Psoas muscle (tissue), 8 donors: ENCODE results near the gene PHF13. TPM values are rescaled to one million over a fixed set of nuclear protein-coding genes. Genes with fewer than 3 reads are reported as not detected.

Experiments used
- ATAC-seq, 4 donors: fragments of 200-7000 bp; cut with Tn5 transposase; one replicate each; pipeline ENCODE4 v1.9.1; 2020; ENCODE audit warnings: moderate library complexity in 3 of 4, mild to moderate bottlenecking in 2 of 4
- DNase-seq, 2 donors: peaks; one replicate each; pipeline ENCODE4 v3.0.0-alpha.2; 2020
- H3K27ac ChIP-seq: fragments of 200-600 bp; one replicate; pipeline ENCODE4 v1.8.0; 2022
- H3K27me3 ChIP-seq, 3 donors: fragments of 200-600 bp in 1 of 3; one replicate each; pipeline versions ENCODE4 v1.6.1 to v1.8.0; 2013 to 2022; ENCODE audit warnings: low read length in 2 of 3, mild to moderate bottlenecking in 2 of 3, moderate library complexity in 1 of 3; ENCODE audit not compliant: insufficient read depth in 3 of 3
- H3K36me3 ChIP-seq, 2 donors: fragments of 200-600 bp in 1 of 2; one replicate each; pipeline versions ENCODE4 v1.6.1 to v1.8.0; 2013 to 2022; ENCODE audit warnings: low read depth in 1 of 2, mild to moderate bottlenecking in 1 of 2, moderate library complexity in 1 of 2; ENCODE audit not compliant: insufficient read depth in 1 of 2
- H3K4me1 ChIP-seq: fragments of 200-600 bp; one replicate; pipeline ENCODE4 v1.8.0; 2022
- H3K4me3 ChIP-seq: fragments of 200-600 bp; one replicate; pipeline ENCODE4 v1.8.0; 2022; ENCODE audit warnings: mild to moderate bottlenecking
- H3K9me3 ChIP-seq: fragments of 200-600 bp; one replicate; pipeline ENCODE4 v1.8.0; 2022
- CTCF ChIP-seq: fragments of 200-600 bp; IDR thresholded peaks from one replicate; pipeline ENCODE4 v1.8.0; 2022; ENCODE audit warnings: antibody characterized with exemption
- WGBS, 3 donors: extraction: QIAGEN DNeasy Blood & Tissue Kit; methylation state at CpG; one replicate each; pipeline versions ENCODE4 v1.1.6 to v1.1.7; 2013; 5-methylcytosine and 5-hydroxymethylcytosine counted together
- intact Hi-C, 2 donors: fragments of 100-400 bp; cut with DNase I; formaldehyde crosslinking; loops; one replicate each; pipeline versions ENCODE4 v1.11.0 to v1.14.2; 2022
- polyA plus RNA-seq, 3 donors: library from polyadenylated mRNA; stranded (reverse); fragments of 200-250 nt; gene quantifications; one replicate each; pipeline ENCODE4 v1.2.3, GENCODE V29; 2013
- total RNA-seq, 4 donors: library from RNA; stranded (reverse); fragmentation: NEBNext Ultra II Directional in 2 of 4; extraction: Animal tissue kit (Norgen Biotek cat#: 25700) in 2 of 4; gene quantifications; one replicate each; pipeline versions ENCODE4 v1.2.1 to v1.2.4, GENCODE V29; 2021 to 2023
- donor health status: healthy with polysubstance abuse.
- donor health status: DM: no; HTN: no; CAD: no; lungs with moderate emphysema.
- donor health status: Bipolar disorder and iron deficiency.
- donor health status: healthy.
- donor health status: DM: yes; HTN: yes; CAD: no.
- donor health status: DM: no; HTN: no; CAD: no.
- donor health status: DM: no; HTN: no; CAD: no.
- donor health status: DM: yes; HTN: yes; CAD: no.

Gene PHF13
- total and polyA plus RNA-seq, 7 donors = 4.8 to 21.3 (median 7.5) TPM

DNA sequence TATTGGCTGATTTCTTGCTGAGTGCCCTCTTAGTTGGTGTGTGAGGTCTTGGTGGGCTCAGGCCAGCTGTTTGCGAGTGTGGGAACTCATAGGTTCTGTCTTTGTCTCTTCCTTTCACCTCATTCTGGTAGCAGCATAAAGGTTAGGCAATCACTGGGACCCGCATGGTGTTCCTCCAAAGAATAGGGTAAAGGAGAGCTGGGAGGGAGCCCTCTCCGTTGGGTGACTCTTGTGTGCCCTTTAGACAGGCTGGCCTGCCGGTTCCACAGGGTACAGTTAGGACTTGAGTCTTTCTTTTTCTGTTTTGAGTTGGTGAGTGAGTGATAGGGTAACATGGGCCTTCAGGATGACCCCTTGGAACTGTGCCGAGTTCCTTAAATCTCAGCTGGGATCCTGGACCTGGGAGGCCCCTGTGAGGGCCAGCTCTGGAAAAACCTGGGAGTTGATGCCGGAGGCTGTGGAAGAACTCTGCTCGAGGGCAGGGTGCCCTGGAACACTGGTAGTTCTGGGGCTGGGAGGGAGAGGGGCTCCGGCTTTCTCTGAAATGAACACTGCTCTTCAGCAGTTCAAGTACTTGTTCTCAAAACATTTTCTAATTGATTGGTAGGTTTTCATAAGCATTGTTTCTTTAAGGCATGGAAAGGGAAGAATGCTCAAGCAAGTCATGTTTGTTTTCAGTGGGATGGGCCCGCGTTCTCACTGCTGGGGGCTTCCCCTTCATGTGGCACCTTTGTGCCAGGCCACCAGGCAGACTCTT lies 9.0 kb downstream of the PHF13 start:
- TF ChIP-seq CTCF = no peak
- Histone ChIP-seq H3K36me3 (peaks cover 0 to 69% of the 10 kb centered on the region in 2 donors), H3K4me1 (peaks cover 12% of the 10 kb centered on the region), H3K4me3 (no peak overlapping the region), H3K27ac (no peak overlapping the region), H3K27me3 (no peaks in the 10 kb centered on the region), H3K9me3 (no peaks in the 10 kb centered on the region)
- 89 to 90% (median 90%) methylated on average over 10 of the region's 10 CpGs for WGBS, 3 donors
- ATAC-seq (no peak), DNase-seq (no peak)
- intact Hi-C loops = loop anchor here in 1 of 2 donors (5.0 kb wide), 1 partner anchor 35 kb away; no protein-coding TSS in a partner anchor

DNA sequence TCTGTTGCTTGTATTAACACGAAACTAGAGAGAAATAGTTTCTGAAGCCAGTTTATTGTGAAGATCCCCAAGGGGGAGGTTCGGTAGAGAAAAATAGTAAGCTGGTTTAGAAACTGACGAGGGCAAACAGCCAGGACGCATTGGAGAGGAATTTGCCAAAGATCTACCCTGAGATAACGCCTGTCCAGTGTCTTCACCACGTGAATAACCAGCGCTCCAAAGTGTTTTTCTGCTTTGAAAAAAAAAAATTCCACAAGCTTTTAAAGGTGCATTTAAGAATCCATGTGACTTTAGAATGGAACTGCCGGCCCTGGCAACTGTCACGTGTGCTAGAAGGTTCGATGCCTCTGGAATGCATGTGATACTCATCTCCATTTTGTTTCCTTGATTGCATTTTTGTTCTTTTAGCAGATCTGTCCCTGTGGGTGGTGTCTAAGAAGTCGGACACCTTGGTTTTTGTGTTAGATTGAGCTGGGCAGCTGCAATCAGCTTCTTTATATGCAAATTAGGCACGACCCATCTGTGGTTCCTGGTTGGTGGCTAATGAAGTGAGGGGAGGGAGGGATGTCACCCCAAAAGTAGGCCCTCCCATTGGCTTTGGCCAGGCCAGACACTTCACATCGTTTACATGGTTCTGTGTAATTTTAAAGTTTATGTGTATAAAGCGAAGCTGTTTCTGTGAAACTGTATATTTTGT lies 9.9 kb downstream of the PHF13 start:
- no peak for DNase-seq
- H3K27ac ChIP-seq = no peak overlapping the region
- H3K9me3 ChIP-seq = no peaks in the 10 kb centered on the region
- H3K4me1 ChIP-seq = peaks cover 12% of the 10 kb centered on the region
- no peaks in the 10 kb centered on the region for H3K27me3 ChIP-seq
- H3K36me3 ChIP-seq = peaks cover 0 to 66% of the 10 kb centered on the region in 2 donors
- ATAC-seq = no peak
- H3K4me3 ChIP-seq = no peak overlapping the region
- WGBS, 3 donors = 68 to 75% (median 71%) methylated on average over 14 of the region's 14 CpGs
- intact Hi-C loops = loop anchor here in 1 of 2 donors (5.0 kb wide), 1 partner anchor 36 kb away; no protein-coding TSS in a partner anchor
- TF ChIP-seq CTCF = no peak

DNA sequence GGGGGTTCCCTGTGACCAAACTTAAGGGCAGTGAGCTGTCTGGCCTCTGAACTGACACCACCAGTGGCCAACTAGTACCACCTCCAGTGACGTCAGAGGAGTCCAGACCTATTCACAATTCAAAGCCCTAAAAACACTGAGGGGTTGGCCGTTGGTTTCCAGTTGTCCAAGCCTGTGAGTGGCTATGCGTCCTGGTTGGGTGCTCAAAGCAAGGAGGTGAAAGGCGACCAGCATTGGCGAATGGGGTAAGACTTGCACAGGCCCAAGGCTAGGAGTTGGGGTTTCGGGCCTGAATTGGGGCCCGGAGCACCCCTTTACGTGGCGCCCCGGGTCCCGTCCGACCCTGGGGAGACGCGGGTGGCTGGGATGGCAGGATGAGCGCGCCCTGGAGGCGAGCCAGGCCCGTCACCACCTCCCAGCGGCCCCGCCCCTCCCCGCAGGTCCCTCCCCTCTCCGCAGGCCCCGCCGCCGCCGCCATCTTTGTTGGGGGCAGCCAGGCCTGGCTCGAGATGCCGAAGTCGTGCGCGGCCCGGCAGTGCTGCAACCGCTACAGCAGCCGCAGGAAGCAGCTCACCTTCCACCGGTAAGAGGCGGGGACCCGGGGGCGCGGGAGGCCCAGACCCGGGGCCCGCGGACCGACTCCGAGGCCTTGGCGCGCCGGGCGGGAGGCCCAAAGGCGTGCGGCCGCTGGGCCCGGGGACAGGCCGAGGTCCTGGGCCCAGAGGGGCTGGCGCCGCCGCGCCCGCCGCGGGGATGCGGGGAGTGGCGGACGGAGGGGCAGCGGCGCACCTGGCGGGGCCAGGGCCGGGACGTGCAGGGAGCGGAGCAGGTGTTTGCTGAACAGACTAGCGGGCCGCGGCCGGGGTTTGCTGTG lies 11.4 kb downstream of the PHF13 start, which contains the start of gene THAP3:
TSS of gene THAP3 (plus strand) at position 159 of the 874 bp plus-strand sequence. CDS start at position 510, 351 bp downstream.
- ATAC-seq (peak; percentile 92 to 95 (median 92)), DNase-seq (peak; percentile 90 to 94)
- Histone ChIP-seq H3K27me3 (no peaks in the 10 kb centered on the region), H3K27ac (peak within 1 kb of the TSS; percentile 84), H3K4me3 (peak within 1 kb of the TSS; percentile 89), H3K9me3 (no peaks in the 10 kb centered on the region), H3K36me3 (peaks cover 0 to 72% of the 10 kb centered on the region in 2 donors), H3K4me1 (peaks cover 12% of the 10 kb centered on the region)
- intact Hi-C loops = loop anchor here in 1 of 2 donors (5.0 kb wide), 1 partner anchor 38 kb away; no protein-coding TSS in a partner anchor
- no peak for TF ChIP-seq CTCF
- 1% methylated on average over 43 to 73 of the region's 73 CpGs for WGBS, 3 donors

- no peaks in the 10 kb centered on the region for H3K9me3 ChIP-seq
- DNase-seq (no peak), ATAC-seq (peak in 2 of 4 donors; percentile 29 to 30)
- no peaks in the 10 kb centered on the region for H3K27me3 ChIP-seq
- intact Hi-C loops = no loop called here
- H3K4me1 ChIP-seq = peaks cover 12% of the 10 kb centered on the region
- 4 to 6% (median 4%) methylated on average over 24 to 32 of the region's 32 CpGs for WGBS, 3 donors
- H3K4me3 ChIP-seq = peak overlapping the region; percentile 89
- peaks cover 0 to 72% of the 10 kb centered on the region in 2 donors for H3K36me3 ChIP-seq
- H3K27ac ChIP-seq = peak overlapping the region; percentile 84
- TF ChIP-seq CTCF = no peak
Measured at GRCh38 chr1:6625584-6626149, 12.1 kb downstream of the PHF13 start.
